ENCODE results near the gene NQO2. TPM values are rescaled to one million over a fixed set of nuclear protein-coding genes. Genes with fewer than 3 reads are reported as not detected.

The NQO2 gene
- total and polyA plus RNA-seq, 2 of the 13 experiments (the other 11 are each of a cell fraction or from before 2014, with no cell fraction given): 32.2 to 56.5 TPM

DNA sequence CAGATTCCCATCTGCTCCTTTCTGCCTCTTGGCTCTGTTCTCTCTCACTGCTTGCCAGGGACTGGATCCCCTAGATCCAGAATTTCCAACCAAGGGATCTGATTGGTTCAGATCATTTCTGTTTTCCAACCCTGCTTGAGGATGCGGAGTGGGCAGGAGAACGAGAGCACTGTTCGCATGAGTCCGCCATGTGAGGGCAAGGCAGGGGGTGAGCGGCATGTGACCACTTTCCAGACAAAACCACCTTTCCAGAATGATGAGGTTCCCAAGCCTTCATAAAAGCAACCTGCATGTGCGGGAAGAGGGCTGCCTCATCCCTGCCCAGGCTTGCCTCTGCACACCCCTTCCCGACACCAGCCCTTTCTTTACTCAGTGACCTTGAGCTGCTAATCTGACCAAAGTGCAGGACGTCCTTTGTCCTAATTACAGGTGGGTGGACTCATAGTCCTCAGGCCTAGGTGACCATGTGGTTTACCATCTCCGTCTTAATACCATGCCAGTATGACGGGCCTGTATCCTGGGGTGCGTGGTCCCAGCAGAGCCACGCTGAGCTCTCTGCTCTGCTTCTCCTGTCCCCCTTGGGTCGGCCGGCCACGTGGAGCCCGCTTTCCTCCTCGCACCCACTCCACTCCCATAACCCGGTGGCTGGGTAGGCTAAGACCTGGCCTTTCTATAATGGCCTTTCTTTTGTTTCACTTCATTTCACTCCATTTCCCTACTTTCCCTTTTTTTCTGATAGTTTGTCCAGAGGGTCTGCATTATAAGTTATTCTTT lies 14.4 kb downstream of the NQO2 start (continued):
- TF ChIP-seq, protein P1, sequence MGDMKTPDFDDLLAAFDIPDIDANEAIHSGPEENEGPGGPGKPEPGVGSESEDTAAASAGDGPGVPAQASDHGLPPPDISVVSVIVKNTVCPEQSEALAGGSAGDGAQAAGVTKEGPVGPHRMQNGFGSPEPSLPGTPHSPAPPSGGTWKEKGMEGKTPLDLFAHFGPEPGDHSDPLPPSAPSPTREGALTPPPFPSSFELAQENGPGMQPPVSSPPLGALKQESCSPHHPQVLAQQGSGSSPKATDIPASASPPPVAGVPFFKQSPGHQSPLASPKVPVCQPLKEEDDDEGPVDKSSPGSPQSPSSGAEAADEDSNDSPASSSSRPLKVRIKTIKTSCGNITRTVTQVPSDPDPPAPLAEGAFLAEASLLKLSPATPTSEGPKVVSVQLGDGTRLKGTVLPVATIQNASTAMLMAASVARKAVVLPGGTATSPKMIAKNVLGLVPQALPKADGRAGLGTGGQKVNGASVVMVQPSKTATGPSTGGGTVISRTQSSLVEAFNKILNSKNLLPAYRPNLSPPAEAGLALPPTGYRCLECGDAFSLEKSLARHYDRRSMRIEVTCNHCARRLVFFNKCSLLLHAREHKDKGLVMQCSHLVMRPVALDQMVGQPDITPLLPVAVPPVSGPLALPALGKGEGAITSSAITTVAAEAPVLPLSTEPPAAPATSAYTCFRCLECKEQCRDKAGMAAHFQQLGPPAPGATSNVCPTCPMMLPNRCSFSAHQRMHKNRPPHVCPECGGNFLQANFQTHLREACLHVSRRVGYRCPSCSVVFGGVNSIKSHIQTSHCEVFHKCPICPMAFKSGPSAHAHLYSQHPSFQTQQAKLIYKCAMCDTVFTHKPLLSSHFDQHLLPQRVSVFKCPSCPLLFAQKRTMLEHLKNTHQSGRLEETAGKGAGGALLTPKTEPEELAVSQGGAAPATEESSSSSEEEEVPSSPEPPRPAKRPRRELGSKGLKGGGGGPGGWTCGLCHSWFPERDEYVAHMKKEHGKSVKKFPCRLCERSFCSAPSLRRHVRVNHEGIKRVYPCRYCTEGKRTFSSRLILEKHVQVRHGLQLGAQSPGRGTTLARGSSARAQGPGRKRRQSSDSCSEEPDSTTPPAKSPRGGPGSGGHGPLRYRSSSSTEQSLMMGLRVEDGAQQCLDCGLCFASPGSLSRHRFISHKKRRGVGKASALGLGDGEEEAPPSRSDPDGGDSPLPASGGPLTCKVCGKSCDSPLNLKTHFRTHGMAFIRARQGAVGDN (CRISPR knock-in tag; IDR thresholded peaks at IDR 0.05): peak; percentile 30
- TF ChIP-seq, protein P2, sequence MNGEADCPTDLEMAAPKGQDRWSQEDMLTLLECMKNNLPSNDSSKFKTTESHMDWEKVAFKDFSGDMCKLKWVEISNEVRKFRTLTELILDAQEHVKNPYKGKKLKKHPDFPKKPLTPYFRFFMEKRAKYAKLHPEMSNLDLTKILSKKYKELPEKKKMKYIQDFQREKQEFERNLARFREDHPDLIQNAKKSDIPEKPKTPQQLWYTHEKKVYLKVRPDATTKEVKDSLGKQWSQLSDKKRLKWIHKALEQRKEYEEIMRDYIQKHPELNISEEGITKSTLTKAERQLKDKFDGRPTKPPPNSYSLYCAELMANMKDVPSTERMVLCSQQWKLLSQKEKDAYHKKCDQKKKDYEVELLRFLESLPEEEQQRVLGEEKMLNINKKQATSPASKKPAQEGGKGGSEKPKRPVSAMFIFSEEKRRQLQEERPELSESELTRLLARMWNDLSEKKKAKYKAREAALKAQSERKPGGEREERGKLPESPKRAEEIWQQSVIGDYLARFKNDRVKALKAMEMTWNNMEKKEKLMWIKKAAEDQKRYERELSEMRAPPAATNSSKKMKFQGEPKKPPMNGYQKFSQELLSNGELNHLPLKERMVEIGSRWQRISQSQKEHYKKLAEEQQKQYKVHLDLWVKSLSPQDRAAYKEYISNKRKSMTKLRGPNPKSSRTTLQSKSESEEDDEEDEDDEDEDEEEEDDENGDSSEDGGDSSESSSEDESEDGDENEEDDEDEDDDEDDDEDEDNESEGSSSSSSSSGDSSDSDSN (CRISPR knock-in tag; IDR thresholded peaks at IDR 0.05): 0 out of 2 replicates have a peak, but pooled peaks have one; percentile 26
- 0 out of 2 replicates have a peak, but pooled peaks have one; percentile 7 for TF ChIP-seq ZNF768 (CRISPR knock-in tag; IDR thresholded peaks at IDR 0.05)
- TF ChIP-seq, protein P3, sequence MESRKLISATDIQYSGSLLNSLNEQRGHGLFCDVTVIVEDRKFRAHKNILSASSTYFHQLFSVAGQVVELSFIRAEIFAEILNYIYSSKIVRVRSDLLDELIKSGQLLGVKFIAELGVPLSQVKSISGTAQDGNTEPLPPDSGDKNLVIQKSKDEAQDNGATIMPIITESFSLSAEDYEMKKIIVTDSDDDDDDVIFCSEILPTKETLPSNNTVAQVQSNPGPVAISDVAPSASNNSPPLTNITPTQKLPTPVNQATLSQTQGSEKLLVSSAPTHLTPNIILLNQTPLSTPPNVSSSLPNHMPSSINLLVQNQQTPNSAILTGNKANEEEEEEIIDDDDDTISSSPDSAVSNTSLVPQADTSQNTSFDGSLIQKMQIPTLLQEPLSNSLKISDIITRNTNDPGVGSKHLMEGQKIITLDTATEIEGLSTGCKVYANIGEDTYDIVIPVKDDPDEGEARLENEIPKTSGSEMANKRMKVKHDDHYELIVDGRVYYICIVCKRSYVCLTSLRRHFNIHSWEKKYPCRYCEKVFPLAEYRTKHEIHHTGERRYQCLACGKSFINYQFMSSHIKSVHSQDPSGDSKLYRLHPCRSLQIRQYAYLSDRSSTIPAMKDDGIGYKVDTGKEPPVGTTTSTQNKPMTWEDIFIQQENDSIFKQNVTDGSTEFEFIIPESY (CRISPR knock-in tag; IDR thresholded peaks at IDR 0.05): peak; percentile 14; the same call in 1 of the 2 replicates
- peak; percentile 75; the same call in 1 of the 2 replicates for TF ChIP-seq ZSCAN25 (CRISPR knock-in tag; IDR thresholded peaks at IDR 0.05)
- 0 out of 2 replicates have a peak, but pooled peaks have one; percentile 46 for TF ChIP-seq KDM5B (CRISPR knock-in tag; IDR thresholded peaks at IDR 0.05; ENCODE audit: borderline replicate concordance)
- TF ChIP-seq FOXK1 (CRISPR knock-in tag; IDR thresholded peaks at IDR 0.05; ENCODE audit: borderline replicate concordance, low read depth): no peak
- no peak for TF ChIP-seq HNRNPL (IDR thresholded peaks at IDR 0.05; ENCODE audit: low read depth, low read length)
- TF ChIP-seq ESRRA (CRISPR knock-in tag; IDR thresholded peaks at IDR 0.05; ENCODE audit: low read depth): peak; percentile 70; the same call in 1 of the 2 replicates
- TF ChIP-seq RFXAP (CRISPR knock-in tag; IDR thresholded peaks at IDR 0.05; ENCODE audit: borderline replicate concordance): 0 out of 2 replicates have a peak, but pooled peaks have one; percentile 29
